HG03442 (cell line): ENCODE results near the gene JAK3.
A peak's percentile ranks its signal among the peaks of the same experiment; 100 is the strongest.
"Not testable (repeated sequence)": the region's sequence is repeated elsewhere in the genome, so short reads cannot be mapped to it uniquely, and the experiment has no call there.

ENCODE experiments used
- ATAC-seq: cut with Tn5 transposase; IDR thresholded peaks from one replicate; pipeline ENCODE4 v1.9.1; 2021; ENCODE audit warnings: mild to moderate bottlenecking, moderate library complexity; ENCODE audit not compliant: unreplicated experiment

JAK3 gene

GRCh38 chr19:17778968-17779929, 68.5 kb downstream of the JAK3 start:
- ATAC-seq, result no peak

- ATAC-seq, result no peak
Measured at GRCh38 chr19:17778251-17778967, 69.4 kb downstream of the JAK3 start.

- ATAC-seq, result not testable (repeated sequence)
Measured at GRCh38 chr19:17777840-17778239, 69.9 kb downstream of the JAK3 start.

GRCh38 chr19:17775991-17776803, 71.6 kb downstream of the JAK3 start:
- ATAC-seq, result peak; percentile 58

GRCh38 chr19:17775245-17775927, 72.4 kb downstream of the JAK3 start:
- ATAC-seq, result no peak
